Measurements from ENCODE around the gene RIC8B. TPM values are rescaled to one million over a fixed set of nuclear protein-coding genes. Genes with fewer than 3 reads are reported as not detected.

RIC8B gene
- total RNA-seq, 2 experiments from 2014 or later: 14.2 to 15.0 TPM

DNA sequence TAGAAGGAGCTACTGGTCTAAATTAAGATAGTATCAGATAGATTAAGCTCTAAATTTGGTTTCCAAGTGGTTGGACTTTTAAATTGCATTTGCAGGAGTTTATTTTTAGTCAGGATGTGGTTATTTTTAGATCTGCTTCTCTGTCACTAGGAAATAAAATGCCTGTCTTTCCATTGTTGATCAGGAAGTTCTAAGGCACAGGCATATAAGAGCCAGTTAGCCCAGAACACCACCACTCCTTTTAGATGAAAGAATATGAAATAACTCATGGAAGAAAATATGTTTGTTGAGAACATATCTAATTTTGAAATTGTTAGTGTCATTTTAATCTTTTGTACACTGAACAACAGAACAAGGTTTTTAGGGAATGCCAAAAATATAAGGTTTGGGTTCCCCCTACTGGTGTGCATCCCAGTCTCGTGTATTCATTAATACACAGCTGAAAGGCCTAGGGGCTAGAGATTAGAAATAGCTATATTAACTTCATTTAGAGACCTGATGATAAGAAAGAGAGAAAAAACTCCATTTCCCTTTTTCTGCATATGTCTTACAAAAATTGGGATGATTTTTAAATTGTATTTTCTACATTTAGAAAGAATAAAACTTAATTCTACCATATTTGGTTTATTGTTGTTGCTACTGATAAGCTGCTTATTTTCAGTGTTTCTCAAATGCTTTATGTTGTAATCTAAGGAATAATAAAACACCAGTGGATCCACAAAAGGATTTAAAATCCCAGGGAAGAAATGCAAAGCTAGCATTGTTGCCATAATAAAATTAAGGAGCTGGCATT is 67.2 kb downstream of the RIC8B start:
- ATAC-seq (no peak), DNase-seq (peak; percentile 42)
- H3K9me3 Mint-ChIP-seq (ENCODE audit: low read depth): no peaks in the 10 kb centered on the region
- no peak overlapping the region for H3K27ac Mint-ChIP-seq
- peaks cover 8% of the 10 kb centered on the region for H3K4me1 Mint-ChIP-seq
- CTCF ChIA-PET: interaction anchor here (0.6 to 2.1 kb wide), 11 partner anchors 24 to 604 kb away, joined by 3 to 7 read pairs (median 3); partner anchors contain the start of gene POLR3B
- no peaks in the 10 kb centered on the region for H3K27me3 Mint-ChIP-seq
- H3K4me3 Mint-ChIP-seq: no peak overlapping the region
- peaks cover 2% of the 10 kb centered on the region for H3K36me3 Mint-ChIP-seq

DNA sequence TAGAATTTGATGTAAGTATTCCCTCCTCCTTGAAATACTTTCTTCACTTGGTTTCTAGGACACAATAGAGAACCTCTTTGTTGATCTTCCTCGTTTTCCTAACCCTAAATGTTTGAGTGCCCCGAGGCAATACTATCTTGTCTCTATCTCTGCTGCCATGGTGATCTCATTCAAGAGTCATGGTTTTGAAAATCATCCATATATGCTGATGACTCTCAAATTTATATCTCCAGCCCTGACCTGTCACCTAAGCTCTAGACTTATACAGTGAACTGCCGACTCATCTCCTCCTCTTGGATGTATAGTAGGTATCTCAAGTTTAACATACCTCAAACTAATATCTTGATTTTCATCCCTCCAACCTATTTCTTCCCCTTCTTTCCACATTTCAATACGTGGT is 71.4 kb downstream of the RIC8B start:
- Mint-ChIP-seq H3K27me3 (no peaks in the 10 kb centered on the region), H3K4me3 (no peak overlapping the region), H3K4me1 (peaks cover 4% of the 10 kb centered on the region), H3K36me3 (peaks cover 4% of the 10 kb centered on the region), H3K27ac (no peak overlapping the region), H3K9me3 (ENCODE audit: low read depth) (no peaks in the 10 kb centered on the region)
- DNase-seq (no peak), ATAC-seq (no peak)
- CTCF ChIA-PET: no interaction called here

DNA sequence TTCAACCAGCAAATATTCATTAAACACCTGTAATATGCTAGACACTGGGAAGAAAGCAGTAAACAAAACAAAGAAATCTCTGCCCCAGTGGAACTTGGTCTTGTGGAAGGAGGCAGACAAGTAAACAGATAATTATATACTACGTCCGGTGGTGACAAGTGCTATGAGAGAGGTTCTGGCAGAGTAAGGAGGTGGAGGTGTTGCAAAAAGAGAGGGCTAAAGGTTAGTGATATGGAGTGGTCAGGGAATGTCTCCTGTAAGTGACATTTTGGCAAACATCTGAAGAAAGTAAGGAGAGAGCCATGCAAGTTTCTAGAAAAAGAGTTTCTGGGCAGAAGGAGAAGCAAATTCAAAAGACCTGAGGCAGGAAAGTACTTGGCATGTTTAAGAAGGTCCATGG is 73.4 kb downstream of the RIC8B start:
- CTCF ChIA-PET: no interaction called here
- DNase-seq: no peak
- Mint-ChIP-seq H3K36me3 (peaks cover 7% of the 10 kb centered on the region), H3K27ac (no peak overlapping the region), H3K9me3 (ENCODE audit: low read depth) (no peaks in the 10 kb centered on the region), H3K4me1 (no peaks in the 10 kb centered on the region), H3K27me3 (no peaks in the 10 kb centered on the region), H3K4me3 (no peak overlapping the region)
- no peak for ATAC-seq

DNA sequence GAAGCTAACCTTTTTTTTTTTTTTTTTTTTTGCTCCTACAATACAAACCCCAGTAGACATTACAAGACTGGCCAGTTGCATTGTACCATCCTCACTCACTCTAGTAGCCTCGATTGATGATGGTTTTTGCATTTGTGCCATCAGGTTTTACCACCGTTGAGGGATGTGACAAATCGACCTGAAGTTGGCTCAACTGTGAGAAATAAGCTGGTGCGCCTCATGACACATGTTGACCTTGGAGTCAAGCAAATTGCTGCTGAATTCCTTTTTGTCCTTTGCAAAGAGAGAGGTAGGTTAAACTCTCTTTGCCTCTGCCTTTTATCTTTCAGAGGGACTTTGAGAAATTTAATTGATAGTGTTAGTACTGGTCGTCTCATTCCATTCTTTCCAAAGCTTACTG is 76.8 kb downstream of the RIC8B start:
- Mint-ChIP-seq H3K27me3 (no peaks in the 10 kb centered on the region), H3K4me3 (no peak overlapping the region), H3K9me3 (ENCODE audit: low read depth) (no peaks in the 10 kb centered on the region), H3K36me3 (peaks cover 12% of the 10 kb centered on the region), H3K27ac (no peak overlapping the region), H3K4me1 (peaks cover 4% of the 10 kb centered on the region)
- ATAC-seq (no peak), DNase-seq (no peak)
- CTCF ChIA-PET: interaction anchor here (0.6 kb wide), 1 partner anchor 518 kb away, joined by 3 read pairs; no protein-coding TSS in a partner anchor

DNA sequence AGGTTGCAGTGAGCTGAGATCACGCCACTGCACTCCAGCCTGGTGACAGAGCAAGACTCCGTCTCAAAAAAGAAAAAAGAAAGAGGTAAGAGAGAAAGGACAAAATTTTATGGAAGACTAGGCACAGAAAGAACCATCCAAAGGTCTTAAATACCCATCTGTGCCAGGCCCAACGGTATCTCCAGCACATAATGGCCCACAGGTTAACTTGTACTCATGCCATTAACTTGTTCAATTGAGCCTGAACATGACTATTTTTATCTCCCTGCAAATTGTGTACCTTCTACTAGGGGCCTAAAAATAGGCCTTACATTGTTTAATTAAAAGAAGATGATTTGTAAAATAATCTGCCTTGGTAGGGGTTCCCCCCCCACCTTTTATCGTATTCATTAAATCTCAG is 80.2 kb downstream of the RIC8B start:
- no peaks in the 10 kb centered on the region for H3K9me3 Mint-ChIP-seq (ENCODE audit: low read depth)
- H3K27me3 Mint-ChIP-seq: no peaks in the 10 kb centered on the region
- peaks cover 12% of the 10 kb centered on the region for H3K36me3 Mint-ChIP-seq
- peaks cover 4% of the 10 kb centered on the region for H3K4me1 Mint-ChIP-seq
- DNase-seq: no peak
- H3K27ac Mint-ChIP-seq: no peak overlapping the region
- H3K4me3 Mint-ChIP-seq: no peak overlapping the region
- CTCF ChIA-PET: no interaction called here
- no peak for ATAC-seq

DNA sequence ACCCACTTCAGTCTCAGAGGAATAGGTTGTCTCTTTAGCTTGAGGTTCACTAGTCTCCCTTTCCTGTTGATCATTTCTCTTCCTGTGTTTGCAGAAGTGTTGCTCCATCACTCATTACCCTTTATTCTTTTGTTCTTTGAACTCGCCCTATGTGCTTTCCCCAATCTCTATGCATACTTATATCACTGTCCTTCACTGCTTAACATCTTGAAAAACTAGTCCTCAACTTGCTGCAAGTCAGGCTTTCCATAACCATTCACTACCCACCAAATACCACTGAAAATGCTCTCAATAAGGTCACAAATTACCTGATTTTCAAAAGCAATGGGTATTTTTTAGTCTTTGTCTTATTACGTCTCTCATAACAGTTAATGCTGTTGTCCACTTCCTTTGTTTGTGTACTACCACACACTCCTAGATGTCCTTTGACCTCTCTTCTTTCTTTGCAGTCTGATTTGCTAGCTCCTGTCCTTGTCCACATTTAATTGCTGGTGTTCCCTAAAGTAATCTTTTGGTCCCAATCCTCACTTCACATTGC is 80.8 kb downstream of the RIC8B start:
- Mint-ChIP-seq H3K9me3 (ENCODE audit: low read depth) (no peaks in the 10 kb centered on the region), H3K4me1 (peaks cover 4% of the 10 kb centered on the region), H3K27me3 (no peaks in the 10 kb centered on the region), H3K27ac (no peak overlapping the region), H3K36me3 (peaks cover 13% of the 10 kb centered on the region), H3K4me3 (no peak overlapping the region)
- CTCF ChIA-PET: no interaction called here
- no peak for DNase-seq
- no peak for ATAC-seq

DNA sequence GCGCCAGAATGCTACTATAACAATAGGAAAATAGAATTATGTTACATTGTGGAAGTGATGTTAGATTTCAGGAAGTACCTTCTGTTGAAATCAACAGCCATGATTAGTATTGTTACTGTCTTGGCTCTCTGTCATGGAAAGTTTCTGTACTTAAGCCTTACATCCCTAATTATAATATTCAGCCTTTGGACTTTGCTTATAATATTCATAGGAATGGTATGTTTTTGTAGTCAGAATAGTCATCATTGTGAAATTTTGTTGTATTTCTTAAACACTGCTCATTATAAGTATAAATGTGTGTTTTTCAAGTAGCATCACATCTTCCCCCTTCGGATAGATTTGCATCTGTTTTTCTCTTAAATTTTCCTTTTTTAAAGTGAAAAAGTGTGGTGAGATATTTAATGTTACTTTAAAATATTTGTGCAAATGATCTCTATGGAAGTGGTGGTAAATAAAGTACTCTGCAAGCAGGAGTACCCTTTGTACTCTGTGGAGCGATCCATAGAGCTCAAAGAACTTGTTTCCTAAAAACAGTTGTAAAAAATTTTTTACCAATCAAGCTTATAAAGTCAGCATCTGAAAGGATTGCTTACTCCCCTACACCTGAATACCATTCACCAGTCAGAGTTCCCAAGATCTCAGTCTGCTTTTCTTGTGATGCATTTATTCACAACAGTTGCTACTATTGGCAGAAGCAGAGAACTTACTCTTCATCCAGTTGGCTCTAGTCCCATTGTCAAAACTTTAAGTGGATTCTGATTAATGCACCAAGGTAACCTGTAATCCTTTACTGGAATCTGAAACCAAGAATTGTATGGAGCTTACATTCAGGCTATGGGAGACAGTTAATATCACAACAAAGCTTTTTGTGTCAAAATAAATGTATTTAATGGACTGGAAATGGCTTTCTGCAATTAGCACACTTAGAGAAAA is 87.8 kb downstream of the RIC8B start:
- Mint-ChIP-seq H3K27ac (no peak overlapping the region), H3K9me3 (ENCODE audit: low read depth) (no peaks in the 10 kb centered on the region), H3K4me3 (no peak overlapping the region), H3K27me3 (no peaks in the 10 kb centered on the region), H3K4me1 (no peaks in the 10 kb centered on the region), H3K36me3 (peaks cover 17% of the 10 kb centered on the region)
- no peak for DNase-seq
- CTCF ChIA-PET: no interaction called here
- ATAC-seq: no peak

DNA sequence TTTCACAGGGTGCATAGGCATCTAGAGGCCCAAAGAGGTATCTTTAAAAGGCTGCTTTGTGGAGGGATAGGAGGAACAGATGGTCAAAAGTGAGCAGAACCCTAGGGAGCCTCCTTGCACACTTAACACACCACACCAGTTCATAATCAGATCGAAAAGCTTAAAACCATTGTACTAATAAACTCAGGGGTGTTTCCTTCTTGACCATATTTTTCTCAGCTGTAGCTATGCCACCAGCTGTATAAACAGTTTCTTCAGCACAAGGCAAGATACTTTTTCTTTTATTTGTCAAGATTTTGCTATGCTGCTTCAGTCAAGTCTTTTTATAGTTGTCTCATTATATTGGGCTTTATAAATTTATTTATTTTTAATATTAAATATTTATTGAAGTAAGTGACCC is 88.7 kb downstream of the RIC8B start:
- peaks cover 19% of the 10 kb centered on the region for H3K36me3 Mint-ChIP-seq
- CTCF ChIA-PET: no interaction called here
- ATAC-seq (no peak), DNase-seq (no peak)
- no peaks in the 10 kb centered on the region for H3K9me3 Mint-ChIP-seq (ENCODE audit: low read depth)
- no peaks in the 10 kb centered on the region for H3K4me1 Mint-ChIP-seq
- H3K27me3 Mint-ChIP-seq: no peaks in the 10 kb centered on the region
- H3K27ac Mint-ChIP-seq: no peak overlapping the region
- no peak overlapping the region for H3K4me3 Mint-ChIP-seq

DNA sequence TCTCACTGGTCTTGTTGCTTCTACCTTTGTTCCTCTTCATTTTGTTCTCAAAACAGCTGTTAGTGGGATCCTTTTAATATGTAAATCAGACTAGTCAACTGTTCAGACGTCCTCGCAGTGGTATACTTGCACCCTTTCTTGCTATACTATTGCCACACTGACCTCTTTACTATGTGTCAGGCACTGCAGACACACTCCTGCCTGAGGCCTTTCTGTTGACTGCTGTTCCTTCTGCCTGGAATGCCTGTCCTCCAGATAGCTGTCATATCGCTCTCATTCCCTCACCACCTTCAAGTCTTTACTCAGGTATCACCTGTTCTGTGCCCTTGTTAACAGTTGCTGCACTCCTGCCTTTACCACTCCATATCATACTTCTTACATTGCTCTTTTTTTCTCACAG is 91.2 kb downstream of the RIC8B start:
- DNase-seq: no peak
- Mint-ChIP-seq H3K36me3 (peaks cover 16% of the 10 kb centered on the region), H3K4me1 (no peaks in the 10 kb centered on the region), H3K27ac (no peak overlapping the region), H3K27me3 (no peaks in the 10 kb centered on the region), H3K4me3 (no peak overlapping the region), H3K9me3 (ENCODE audit: low read depth) (no peaks in the 10 kb centered on the region)
- CTCF ChIA-PET: interaction anchor here (2.2 kb wide), 1 partner anchor 23 kb away, joined by 7 read pairs; no protein-coding TSS in a partner anchor
- no peak for ATAC-seq

DNA sequence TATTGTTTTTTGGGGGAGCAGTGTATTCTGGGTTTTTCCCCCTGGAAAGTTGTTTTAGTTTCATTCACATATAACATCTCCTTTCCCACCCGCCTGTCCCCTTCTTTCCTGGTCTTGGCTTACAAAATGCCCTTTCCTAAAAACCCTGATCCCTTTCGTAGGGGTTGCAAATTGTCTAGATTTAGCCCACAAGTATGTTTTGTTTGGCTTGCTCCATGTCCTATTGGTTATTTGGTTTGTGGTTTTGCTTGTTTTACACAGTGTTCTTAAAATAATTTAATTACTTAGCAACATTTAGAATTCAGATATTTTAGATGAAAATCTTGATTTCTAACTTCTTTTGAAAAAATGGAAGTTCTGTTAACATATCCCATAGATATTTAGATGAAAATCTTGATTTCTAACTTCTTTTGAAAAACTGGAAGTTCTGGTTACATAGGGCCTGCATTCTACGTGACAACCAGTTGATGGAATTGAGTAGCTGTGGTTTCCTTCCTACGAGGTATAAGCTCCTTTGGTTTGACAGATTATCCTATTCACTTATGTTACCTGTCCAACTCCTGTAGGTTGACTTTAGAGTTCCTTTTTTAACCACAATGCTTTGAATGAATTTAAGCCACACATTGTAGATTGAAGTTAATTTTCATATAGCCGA is 92.1 kb downstream of the RIC8B start:
- no peak for ATAC-seq
- H3K9me3 Mint-ChIP-seq (ENCODE audit: low read depth): no peaks in the 10 kb centered on the region
- DNase-seq: no peak
- H3K4me1 Mint-ChIP-seq: no peaks in the 10 kb centered on the region
- CTCF ChIA-PET: interaction anchor here (2.2 kb wide), 1 partner anchor 24 kb away, joined by 7 read pairs; no protein-coding TSS in a partner anchor
- H3K27ac Mint-ChIP-seq: no peak overlapping the region
- H3K36me3 Mint-ChIP-seq: peaks cover 12% of the 10 kb centered on the region
- no peak overlapping the region for H3K4me3 Mint-ChIP-seq
- H3K27me3 Mint-ChIP-seq: no peaks in the 10 kb centered on the region

DNA sequence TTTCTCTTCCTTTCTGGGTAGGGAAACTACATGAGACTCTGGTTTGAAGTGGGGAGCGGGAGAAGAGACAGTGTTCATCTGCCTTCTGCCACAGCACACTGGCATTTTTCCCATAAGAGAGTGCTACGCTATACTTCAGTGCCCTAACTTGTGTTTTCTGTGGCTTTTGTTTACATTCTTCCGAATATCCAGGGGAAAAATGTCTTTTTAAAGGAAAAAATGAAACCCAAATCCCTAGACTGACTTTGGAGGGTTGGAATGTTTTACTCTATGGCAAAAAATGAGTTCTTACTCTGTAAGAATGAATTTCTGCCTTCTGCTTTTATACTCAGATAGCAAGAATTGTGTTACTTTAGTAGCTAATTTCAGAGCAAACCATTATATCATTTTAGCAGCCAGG is 93.2 kb downstream of the RIC8B start:
- no peaks in the 10 kb centered on the region for H3K4me1 Mint-ChIP-seq
- no peak overlapping the region for H3K4me3 Mint-ChIP-seq
- no peaks in the 10 kb centered on the region for H3K27me3 Mint-ChIP-seq
- peaks cover 18% of the 10 kb centered on the region for H3K36me3 Mint-ChIP-seq
- no peaks in the 10 kb centered on the region for H3K9me3 Mint-ChIP-seq (ENCODE audit: low read depth)
- CTCF ChIA-PET: no interaction called here
- no peak overlapping the region for H3K27ac Mint-ChIP-seq
- DNase-seq (no peak), ATAC-seq (no peak)

DNA sequence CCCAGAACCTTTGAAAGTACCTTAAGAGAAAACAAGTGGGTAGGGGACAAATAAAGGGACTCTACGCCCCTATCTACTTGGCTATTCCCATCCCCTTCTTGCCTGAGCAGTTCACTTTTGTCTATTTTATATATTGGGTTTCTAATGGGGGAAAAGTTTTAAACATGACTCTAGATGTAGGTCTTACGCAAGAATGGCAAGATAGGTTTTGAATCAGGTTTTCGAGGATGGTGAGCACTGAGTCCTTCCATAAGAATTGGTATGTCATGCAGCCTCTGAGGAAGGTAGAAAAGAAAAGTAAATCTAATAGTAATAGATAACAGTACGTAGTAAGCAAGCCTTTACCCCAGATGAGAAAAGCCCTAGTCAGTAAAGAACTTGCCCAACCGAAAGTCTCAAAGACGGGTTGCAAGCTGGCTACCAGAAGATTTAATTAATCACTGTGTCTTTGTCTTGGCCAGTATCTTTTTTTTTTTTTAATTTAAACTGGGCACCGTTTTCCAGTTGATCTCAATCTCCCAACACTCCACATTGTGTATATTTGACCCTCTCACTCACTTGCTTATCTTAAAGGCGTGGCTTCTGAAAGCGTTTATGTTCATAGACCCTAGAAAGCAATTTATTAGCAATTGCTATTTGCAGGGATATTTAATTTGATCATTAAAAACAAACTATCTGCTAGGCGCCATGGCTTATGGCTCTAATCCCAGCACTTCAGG is 94.7 kb downstream of the RIC8B start:
- no peak for DNase-seq
- no peaks in the 10 kb centered on the region for H3K27me3 Mint-ChIP-seq
- no peaks in the 10 kb centered on the region for H3K9me3 Mint-ChIP-seq (ENCODE audit: low read depth)
- no peak overlapping the region for H3K27ac Mint-ChIP-seq
- H3K36me3 Mint-ChIP-seq: peaks cover 26% of the 10 kb centered on the region
- no peaks in the 10 kb centered on the region for H3K4me1 Mint-ChIP-seq
- CTCF ChIA-PET: interaction anchor here (1.2 kb wide), 1 partner anchor 15 kb away, joined by 3 read pairs; no protein-coding TSS in a partner anchor
- H3K4me3 Mint-ChIP-seq: no peak overlapping the region
- no peak for ATAC-seq

DNA sequence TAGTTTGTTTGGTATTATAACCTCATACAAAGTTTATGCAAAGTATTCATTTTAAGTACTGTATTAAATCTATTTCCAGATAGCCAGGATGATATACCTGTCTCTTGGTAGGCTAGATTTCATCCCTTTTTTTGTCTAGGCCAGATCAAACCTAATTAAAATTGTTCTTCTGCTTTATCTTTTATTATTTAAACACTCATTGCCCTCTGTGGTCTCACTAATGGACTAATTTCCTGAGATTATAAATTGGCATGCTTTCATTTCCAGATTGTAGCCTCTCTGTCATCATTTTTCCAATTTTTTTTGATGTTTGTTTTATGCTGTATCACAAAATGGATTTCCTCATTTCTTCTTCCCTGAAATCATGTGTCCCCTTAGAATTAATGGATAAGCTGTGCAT is 95.6 kb downstream of the RIC8B start:
- ATAC-seq (no peak), DNase-seq (no peak)
- no peak overlapping the region for H3K27ac Mint-ChIP-seq
- H3K4me3 Mint-ChIP-seq: no peak overlapping the region
- no peaks in the 10 kb centered on the region for H3K27me3 Mint-ChIP-seq
- peaks cover 24% of the 10 kb centered on the region for H3K36me3 Mint-ChIP-seq
- CTCF ChIA-PET: no interaction called here
- no peaks in the 10 kb centered on the region for H3K4me1 Mint-ChIP-seq
- H3K9me3 Mint-ChIP-seq (ENCODE audit: low read depth): no peaks in the 10 kb centered on the region

Measured in activated CD8-positive, alpha-beta memory T cell treated with anti-CD3 and anti-CD28 coated beads, Interleukin-2, amount 10 ng/mL, durations not matched to agents 7 days and 5 days (primary cell).